ENCODE results near the gene ALG14. TPM values are rescaled to one million over a fixed set of nuclear protein-coding genes. Genes with fewer than 3 reads are reported as not detected.

Gene ALG14
- total and polyA plus RNA-seq, 2 donors (not counting 1 experiment from before 2014, with no cell fraction given), result 0.92 to 2.6 TPM

DNA sequence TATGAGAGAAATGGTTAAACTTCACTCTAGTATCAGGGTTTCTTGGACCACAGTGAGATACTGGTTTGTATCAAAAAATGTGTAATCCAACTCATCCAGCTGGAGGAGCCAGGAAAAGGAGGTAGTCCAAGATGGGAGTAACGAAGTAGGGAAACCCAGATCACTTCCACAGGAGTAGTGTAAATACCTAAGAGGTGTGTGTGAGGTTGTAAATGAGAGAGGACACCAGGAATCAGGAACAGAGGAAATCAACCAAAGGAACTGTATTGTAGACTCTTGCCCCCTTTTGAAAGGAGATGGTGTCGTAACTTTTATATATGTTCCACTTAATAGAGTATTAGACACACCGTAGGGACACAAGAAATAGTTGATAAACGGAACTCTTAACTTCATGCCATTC lies 24.7 kb upstream of the ALG14 start:
- Histone ChIP-seq H3K36me3 (replicated peaks in 1 of 2; ENCODE audit: control extremely low read depth in 1 of 2, control insufficient read depth in 1 of 2, extremely low read depth in 1 of 2, insufficient read depth in 2 of 2, low read length in 1 of 2) (no peaks in the 10 kb centered on the region), H3K9me3 (ENCODE audit: control extremely low read depth in 1 of 3, control insufficient read depth in 2 of 3, insufficient read depth in 1 of 3, low read length in 2 of 3) (no peaks in the 10 kb centered on the region), H3K4me3 (ENCODE audit: control extremely low read depth in 1 of 5, extremely low read depth in 1 of 5, insufficient read depth in 1 of 5, low read depth in 2 of 5, low read length in 4 of 5) (no peak overlapping the region), H3K9ac (ENCODE audit: low read length) (no peak overlapping the region), H3K4me2 (replicated peaks; ENCODE audit: low read depth, low read length, poor library complexity, severe bottlenecking) (no peak overlapping the region), H3K79me2 (ENCODE audit: control insufficient read depth, insufficient read depth, low read length) (no peaks in the 10 kb centered on the region), H3K27me3 (replicated peaks in 1 of 4; ENCODE audit: control extremely low read depth in 1 of 4, control insufficient read depth in 3 of 4, insufficient read depth in 4 of 4, low read length in 3 of 4) (peaks cover 0 to 3% (median 0%) of the 10 kb centered on the region in 4 experiments), H2AFZ (ENCODE audit: insufficient read depth, low read depth, low read length, poor library complexity, severe bottlenecking) (no peak overlapping the region), H3K4me1 (ENCODE audit: control insufficient read depth in 2 of 2, insufficient read depth in 2 of 2, low read length in 2 of 2) (no peaks in the 10 kb centered on the region), H3K27ac (ENCODE audit: low read length in 2 of 2) (no peak overlapping the region), H4K20me1 (ENCODE audit: control insufficient read depth, insufficient read depth, low read length, poor library complexity, severe bottlenecking) (no peaks in the 10 kb centered on the region)
- DNase-seq (no peak), ATAC-seq (ENCODE audit: low read depth) (no peak)
- no peak for TF ChIP-seq EZH2 (IDR thresholded peaks at IDR 0.05; ENCODE audit: borderline replicate concordance, insufficient read depth, low read depth, low read length, poor library complexity, severe bottlenecking)
- TF ChIP-seq, protein P1, sequence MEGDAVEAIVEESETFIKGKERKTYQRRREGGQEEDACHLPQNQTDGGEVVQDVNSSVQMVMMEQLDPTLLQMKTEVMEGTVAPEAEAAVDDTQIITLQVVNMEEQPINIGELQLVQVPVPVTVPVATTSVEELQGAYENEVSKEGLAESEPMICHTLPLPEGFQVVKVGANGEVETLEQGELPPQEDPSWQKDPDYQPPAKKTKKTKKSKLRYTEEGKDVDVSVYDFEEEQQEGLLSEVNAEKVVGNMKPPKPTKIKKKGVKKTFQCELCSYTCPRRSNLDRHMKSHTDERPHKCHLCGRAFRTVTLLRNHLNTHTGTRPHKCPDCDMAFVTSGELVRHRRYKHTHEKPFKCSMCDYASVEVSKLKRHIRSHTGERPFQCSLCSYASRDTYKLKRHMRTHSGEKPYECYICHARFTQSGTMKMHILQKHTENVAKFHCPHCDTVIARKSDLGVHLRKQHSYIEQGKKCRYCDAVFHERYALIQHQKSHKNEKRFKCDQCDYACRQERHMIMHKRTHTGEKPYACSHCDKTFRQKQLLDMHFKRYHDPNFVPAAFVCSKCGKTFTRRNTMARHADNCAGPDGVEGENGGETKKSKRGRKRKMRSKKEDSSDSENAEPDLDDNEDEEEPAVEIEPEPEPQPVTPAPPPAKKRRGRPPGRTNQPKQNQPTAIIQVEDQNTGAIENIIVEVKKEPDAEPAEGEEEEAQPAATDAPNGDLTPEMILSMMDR (IDR thresholded peaks at IDR 0.05), result no peak
- WGBS (ENCODE audit: insufficient coverage), result no CpG with 5 or more reads among the region's 4 CpGs
- Mint-ChIP-seq H3K4me3 (no peak overlapping the region), H3K4me1 (peaks cover 5% of the 10 kb centered on the region), H3K9me3 (ENCODE audit: insufficient read depth) (no peaks in the 10 kb centered on the region), H3K27ac (no peak overlapping the region), H3K27me3 (peaks cover 17% of the 10 kb centered on the region)
- CTCF ChIA-PET, result no interaction called here
- POLR2A ChIA-PET, result no interaction called here
- intact Hi-C loops (cut with micrococcal nuclease), result no loop called here

DNA sequence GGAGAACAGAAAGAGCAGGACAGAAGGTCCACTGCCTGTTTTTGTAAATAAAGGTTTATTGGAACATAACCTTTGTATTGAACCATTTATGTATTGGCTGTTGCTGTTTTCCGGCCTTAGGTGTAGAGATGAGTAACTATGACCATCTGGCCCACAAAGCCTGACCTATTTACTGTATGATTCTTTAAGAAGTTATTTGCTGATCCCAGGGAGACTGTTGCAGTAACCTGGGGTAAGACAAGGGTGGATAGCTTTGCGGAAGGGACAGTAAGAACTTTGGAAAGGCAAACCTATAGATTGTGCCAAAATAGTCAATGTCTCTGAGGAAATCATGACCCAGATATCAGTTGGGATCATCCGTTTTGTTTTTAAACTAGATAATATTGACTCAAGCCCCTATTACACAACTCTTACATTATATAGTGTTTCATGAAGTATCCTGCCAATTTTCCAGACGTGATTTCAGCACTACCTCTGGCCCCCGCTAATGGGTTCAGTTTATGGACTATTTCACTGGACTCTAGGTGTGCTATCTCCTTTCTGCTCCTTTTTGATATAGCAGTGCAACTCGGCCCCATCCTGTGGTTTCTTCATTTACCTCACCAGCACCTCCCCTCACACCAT lies 23.6 kb upstream of the ALG14 start:
- H3K4me2 ChIP-seq (replicated peaks; ENCODE audit: low read depth, low read length, poor library complexity, severe bottlenecking), result no peak overlapping the region
- no peaks in the 10 kb centered on the region for H4K20me1 ChIP-seq (ENCODE audit: control insufficient read depth, insufficient read depth, low read length, poor library complexity, severe bottlenecking)
- 100% methylated on average over 1 of the region's 6 CpGs for WGBS (ENCODE audit: insufficient coverage)
- Mint-ChIP-seq H3K27me3 (peaks cover 17% of the 10 kb centered on the region), H3K4me1 (peaks cover 5% of the 10 kb centered on the region), H3K4me3 (no peak overlapping the region), H3K27ac (no peak overlapping the region), H3K9me3 (ENCODE audit: insufficient read depth) (no peaks in the 10 kb centered on the region)
- DNase-seq (no peak), ATAC-seq (ENCODE audit: low read depth) (no peak)
- H3K36me3 ChIP-seq (replicated peaks in 1 of 2; ENCODE audit: control extremely low read depth in 1 of 2, control insufficient read depth in 1 of 2, extremely low read depth in 1 of 2, insufficient read depth in 2 of 2, low read length in 1 of 2), result no peaks in the 10 kb centered on the region
- H3K4me1 ChIP-seq (ENCODE audit: control insufficient read depth in 2 of 2, insufficient read depth in 2 of 2, low read length in 2 of 2), result no peaks in the 10 kb centered on the region
- ChIA-PET POLR2A (no interaction called here), CTCF (no interaction called here)
- no peaks in the 10 kb centered on the region for H3K27me3 ChIP-seq (replicated peaks in 1 of 4; ENCODE audit: control extremely low read depth in 1 of 4, control insufficient read depth in 3 of 4, insufficient read depth in 4 of 4, low read length in 3 of 4)
- no peak overlapping the region for H3K27ac ChIP-seq (ENCODE audit: low read length in 2 of 2)
- H3K9ac ChIP-seq (ENCODE audit: low read length), result no peak overlapping the region
- peak overlapping the region; percentile 29 for H2AFZ ChIP-seq (ENCODE audit: insufficient read depth, low read depth, low read length, poor library complexity, severe bottlenecking)
- no peaks in the 10 kb centered on the region for H3K79me2 ChIP-seq (ENCODE audit: control insufficient read depth, insufficient read depth, low read length)
- intact Hi-C loops (cut with micrococcal nuclease), result no loop called here
- TF ChIP-seq, protein P1 (IDR thresholded peaks at IDR 0.05), result no peak
- TF ChIP-seq EZH2 (IDR thresholded peaks at IDR 0.05; ENCODE audit: borderline replicate concordance, insufficient read depth, low read depth, low read length, poor library complexity, severe bottlenecking), result no peak
- no peak overlapping the region for H3K4me3 ChIP-seq (ENCODE audit: control extremely low read depth in 1 of 5, extremely low read depth in 1 of 5, insufficient read depth in 1 of 5, low read depth in 2 of 5, low read length in 4 of 5)
- no peaks in the 10 kb centered on the region for H3K9me3 ChIP-seq (ENCODE audit: control extremely low read depth in 1 of 3, control insufficient read depth in 2 of 3, insufficient read depth in 1 of 3, low read length in 2 of 3)
